ENCODE data around the gene TYRP1.
"Not testable (repeated sequence)": the region's sequence is repeated elsewhere in the genome, so short reads cannot be mapped to it uniquely, and the experiment has no call there.

Gene TYRP1

GRCh38 chr9:12666813-12667212 lies 26.4 kb upstream of the TYRP1 start:
- no peaks in the 10 kb centered on the region for H3K27me3 ChIP-seq (ENCODE audit: insufficient read depth, poor library complexity, severe bottlenecking)
- no peak for ATAC-seq (ENCODE audit: low read depth)
- peak; percentile 30 for TF ChIP-seq CTCF (IDR thresholded peaks at IDR 0.05; ENCODE audit: poor library complexity, severe bottlenecking)
- no peak overlapping the region for H3K4me3 ChIP-seq (ENCODE audit: severe bottlenecking)
- no peak overlapping the region for H3K27ac ChIP-seq (ENCODE audit: poor library complexity, severe bottlenecking)
- DNase-seq (ENCODE audit: low spot score), result no peak
- H3K9me3 ChIP-seq (ENCODE audit: severe bottlenecking), result no peaks in the 10 kb centered on the region
- H3K36me3 ChIP-seq (ENCODE audit: low read depth), result no peaks in the 10 kb centered on the region
- H3K4me1 ChIP-seq (ENCODE audit: insufficient read depth, poor library complexity, severe bottlenecking), result no peaks in the 10 kb centered on the region

- no peak overlapping the region for H3K4me3 ChIP-seq (ENCODE audit: severe bottlenecking)
- no peaks in the 10 kb centered on the region for H3K9me3 ChIP-seq (ENCODE audit: severe bottlenecking)
- peaks cover 2% of the 10 kb centered on the region for H3K27me3 ChIP-seq (ENCODE audit: insufficient read depth, poor library complexity, severe bottlenecking)
- no peak for TF ChIP-seq CTCF (IDR thresholded peaks at IDR 0.05; ENCODE audit: poor library complexity, severe bottlenecking)
- H3K4me1 ChIP-seq (ENCODE audit: insufficient read depth, poor library complexity, severe bottlenecking), result no peaks in the 10 kb centered on the region
- no peak for ATAC-seq (ENCODE audit: low read depth)
- no peak overlapping the region for H3K27ac ChIP-seq (ENCODE audit: poor library complexity, severe bottlenecking)
- no peaks in the 10 kb centered on the region for H3K36me3 ChIP-seq (ENCODE audit: low read depth)
- DNase-seq (ENCODE audit: low spot score), result no peak
These were observed 25.3 kb upstream of the TYRP1 start for GRCh38 chr9:12667892-12668291.

- Histone ChIP-seq H3K27me3 (ENCODE audit: insufficient read depth, poor library complexity, severe bottlenecking) (peaks cover 2% of the 10 kb centered on the region), H3K36me3 (ENCODE audit: low read depth) (no peaks in the 10 kb centered on the region), H3K9me3 (ENCODE audit: severe bottlenecking) (no peaks in the 10 kb centered on the region), H3K4me3 (ENCODE audit: severe bottlenecking) (no peak overlapping the region), H3K27ac (ENCODE audit: poor library complexity, severe bottlenecking) (no peak overlapping the region), H3K4me1 (ENCODE audit: insufficient read depth, poor library complexity, severe bottlenecking) (no peaks in the 10 kb centered on the region)
- no peak for TF ChIP-seq CTCF (IDR thresholded peaks at IDR 0.05; ENCODE audit: poor library complexity, severe bottlenecking)
- no peak for ATAC-seq (ENCODE audit: low read depth)
- DNase-seq (ENCODE audit: low spot score), result no peak
These were observed 23.2 kb upstream of the TYRP1 start for GRCh38 chr9:12670006-12670405.

- no peak overlapping the region for H3K27ac ChIP-seq (ENCODE audit: poor library complexity, severe bottlenecking)
- TF ChIP-seq CTCF (IDR thresholded peaks at IDR 0.05; ENCODE audit: poor library complexity, severe bottlenecking), result no peak
- peaks cover 2% of the 10 kb centered on the region for H3K27me3 ChIP-seq (ENCODE audit: insufficient read depth, poor library complexity, severe bottlenecking)
- H3K4me3 ChIP-seq (ENCODE audit: severe bottlenecking), result no peak overlapping the region
- H3K9me3 ChIP-seq (ENCODE audit: severe bottlenecking), result no peaks in the 10 kb centered on the region
- no peak for ATAC-seq (ENCODE audit: low read depth)
- H3K36me3 ChIP-seq (ENCODE audit: low read depth), result no peaks in the 10 kb centered on the region
- H3K4me1 ChIP-seq (ENCODE audit: insufficient read depth, poor library complexity, severe bottlenecking), result no peaks in the 10 kb centered on the region
- DNase-seq (ENCODE audit: low spot score), result no peak
These were observed 18.2 kb upstream of the TYRP1 start for GRCh38 chr9:12674961-12675360.

GRCh38 chr9:12677462-12678126 lies 15.6 kb upstream of the TYRP1 start:
- H3K9me3 ChIP-seq (ENCODE audit: severe bottlenecking); H3K4me3 ChIP-seq (ENCODE audit: severe bottlenecking); H3K4me1 ChIP-seq (ENCODE audit: insufficient read depth, poor library complexity, severe bottlenecking); H3K27me3 ChIP-seq (ENCODE audit: insufficient read depth, poor library complexity, severe bottlenecking); ATAC-seq (ENCODE audit: low read depth); H3K27ac ChIP-seq (ENCODE audit: poor library complexity, severe bottlenecking); H3K36me3 ChIP-seq (ENCODE audit: low read depth); DNase-seq (ENCODE audit: low spot score): not testable (repeated sequence)

Measured in RWPE2 (cell line).